Stimulated activated naive CD8-positive, alpha-beta T cell treated with anti-CD3 and anti-CD28 coated beads, Interleukin-15, Interleukin-2, amounts not matched to agents 100 U/mL and 50 U/mL, for 24 hours (primary cell): ENCODE data around the gene RASSF3.
"Not testable (repeated sequence)": the region's sequence is repeated elsewhere in the genome, so short reads cannot be mapped to it uniquely, and the experiment has no call there.

Source experiments
- ATAC-seq: fragments of 150-1000 bp; cut with Tn5 transposase; one replicate; pipeline ENCODE4 v1.10.0; 2021
- DNase-seq: peaks from one replicate; pipeline ENCODE4 v3.0.0; 2021

Gene RASSF3

DNA sequence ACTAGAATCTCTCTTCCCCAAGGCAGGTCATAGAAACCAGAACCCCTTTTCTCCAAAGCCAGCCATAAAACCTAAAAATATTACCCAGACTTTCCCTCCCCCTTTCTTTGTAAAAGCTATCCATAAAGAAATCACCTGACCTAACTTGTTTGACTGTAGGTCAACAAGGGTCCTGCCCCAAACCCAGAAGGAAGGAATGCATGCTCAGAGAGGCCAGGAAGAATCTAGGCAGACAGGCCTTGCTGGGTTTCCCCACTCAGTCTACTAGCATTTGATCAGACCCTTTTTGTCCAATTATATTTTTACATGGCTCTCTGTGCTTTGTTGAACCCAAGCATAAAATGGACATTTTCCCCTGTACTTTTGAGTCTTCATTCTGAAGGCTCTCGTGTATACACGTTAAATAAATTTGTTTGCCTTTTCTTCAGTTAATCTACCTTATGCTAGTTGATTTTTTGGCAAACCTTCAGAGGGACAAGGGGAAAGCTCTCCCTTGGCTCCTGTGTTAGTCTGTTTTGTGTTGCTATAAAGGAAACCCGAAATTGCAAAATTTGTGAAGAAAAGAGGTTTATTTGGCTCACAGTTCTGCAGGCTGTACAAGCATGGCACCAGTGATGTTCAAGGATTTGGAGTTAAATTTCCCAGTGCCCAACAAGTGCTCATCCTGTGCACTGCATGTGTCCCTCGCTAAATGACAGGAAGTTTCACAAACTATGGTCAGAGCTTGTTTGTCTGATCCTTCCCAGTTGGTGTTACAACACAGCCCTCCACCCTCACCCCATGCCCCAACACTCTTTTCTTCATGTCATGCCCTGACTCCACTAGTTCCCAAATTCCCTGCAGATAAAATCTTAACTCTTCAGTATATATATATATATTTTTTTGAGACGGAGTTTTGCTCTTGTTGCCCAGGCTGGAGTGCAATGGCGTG is 14.2 kb upstream of the RASSF3 start:
- ATAC-seq = no peak
- DNase-seq = no peak

DNA sequence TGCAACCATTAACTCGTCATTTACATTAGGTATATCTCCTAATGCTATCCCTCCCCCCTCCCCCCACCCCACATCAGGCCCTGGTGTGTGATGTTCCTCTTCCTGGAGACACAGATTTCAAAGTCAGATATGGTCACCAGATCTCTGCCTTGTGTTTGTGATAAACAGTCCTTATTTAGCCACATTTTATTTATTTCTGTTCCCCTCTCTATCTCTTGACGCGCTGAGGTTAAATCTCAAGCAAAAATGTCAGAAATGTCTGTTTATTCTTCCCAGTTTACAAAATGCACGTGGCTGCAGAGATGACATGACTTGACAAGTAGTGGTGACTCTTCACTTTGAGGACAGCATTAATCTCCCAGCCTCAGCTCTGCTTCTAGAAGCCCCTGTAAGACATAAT is 11.5 kb upstream of the RASSF3 start:
- no peak for DNase-seq
- ATAC-seq = no peak

DNA sequence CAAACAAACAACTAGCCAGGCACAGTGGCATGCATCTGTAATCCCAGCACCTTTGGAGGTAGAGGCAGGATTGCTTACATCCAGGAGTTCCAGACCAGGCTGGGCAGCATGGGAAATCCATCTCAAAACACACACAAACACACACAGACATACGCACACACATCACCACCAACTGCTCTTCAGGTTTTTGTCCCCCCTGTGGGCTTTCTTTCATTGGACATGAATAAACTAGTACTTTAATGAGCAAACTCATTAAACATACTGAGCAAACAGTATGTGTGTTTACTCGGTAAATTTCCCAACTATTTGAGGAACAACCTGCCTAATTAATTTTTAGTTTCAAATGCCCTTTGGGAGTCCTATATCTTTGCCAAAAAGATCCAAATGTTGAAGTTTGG is 10.1 kb upstream of the RASSF3 start:
- no peak for DNase-seq
- ATAC-seq = no peak

DNA sequence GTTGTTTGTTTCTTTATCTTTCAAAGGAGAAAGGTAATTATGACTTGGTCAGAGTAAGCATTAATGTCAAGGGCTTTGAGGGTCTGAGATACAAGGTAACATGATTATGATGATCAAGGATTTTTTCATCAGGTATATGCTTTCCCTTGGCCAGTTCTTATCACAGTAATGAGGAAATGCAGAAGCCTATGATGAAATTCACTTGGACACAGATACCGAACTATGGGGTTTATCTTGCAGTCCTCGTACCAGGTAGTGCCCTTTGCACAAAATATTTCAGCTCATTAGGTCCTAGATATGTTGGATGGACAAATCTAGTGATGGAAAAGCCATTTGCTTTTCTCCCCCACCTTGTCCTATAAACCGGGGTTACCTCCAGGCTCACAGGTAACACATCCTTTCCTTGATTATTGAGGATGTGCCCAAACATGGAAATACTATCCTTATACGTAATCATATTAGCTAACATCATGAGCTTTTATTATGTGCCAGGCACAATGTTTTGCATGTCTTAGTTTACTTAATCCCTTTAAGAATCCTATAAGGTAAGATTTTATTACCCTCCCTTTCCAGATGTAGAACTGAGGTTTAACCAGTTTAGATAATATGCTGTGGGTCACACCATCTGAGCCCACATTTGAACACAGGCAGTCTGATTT is 7.0 kb upstream of the RASSF3 start:
- ATAC-seq = no peak
- no peak for DNase-seq

DNA sequence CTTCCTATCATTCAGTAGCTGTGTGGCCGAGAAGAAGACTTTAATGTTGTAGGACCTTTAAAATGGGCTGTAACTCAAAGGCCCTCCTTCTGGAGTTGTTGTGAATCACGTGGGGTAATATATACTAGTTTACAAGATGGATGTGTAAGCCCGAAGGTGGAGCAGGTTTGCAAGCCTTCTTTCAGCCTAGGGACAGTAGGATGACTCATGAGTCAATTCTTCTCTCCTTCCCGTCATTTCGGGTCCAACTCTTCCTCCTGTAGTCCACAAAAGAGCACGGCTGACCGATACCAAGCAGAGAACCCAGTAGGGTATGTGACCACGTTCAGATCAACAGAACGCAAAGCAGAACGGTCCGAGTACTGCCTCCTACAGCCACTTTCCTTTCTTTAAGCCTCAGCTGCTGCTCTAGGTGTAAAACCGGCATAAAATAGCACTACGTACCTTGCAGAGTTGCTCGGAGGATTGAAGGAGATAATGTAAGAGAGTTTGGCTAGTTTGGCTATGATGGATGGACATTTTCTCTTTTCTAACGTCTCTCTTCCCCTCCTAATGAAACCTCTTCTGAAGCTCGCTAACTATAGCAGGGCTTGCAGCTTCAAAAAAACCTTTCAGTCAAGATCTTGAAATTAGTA is 1.3 kb upstream of the RASSF3 start:
- ATAC-seq = peak; percentile 24
- peak; percentile 32 for DNase-seq

DNA sequence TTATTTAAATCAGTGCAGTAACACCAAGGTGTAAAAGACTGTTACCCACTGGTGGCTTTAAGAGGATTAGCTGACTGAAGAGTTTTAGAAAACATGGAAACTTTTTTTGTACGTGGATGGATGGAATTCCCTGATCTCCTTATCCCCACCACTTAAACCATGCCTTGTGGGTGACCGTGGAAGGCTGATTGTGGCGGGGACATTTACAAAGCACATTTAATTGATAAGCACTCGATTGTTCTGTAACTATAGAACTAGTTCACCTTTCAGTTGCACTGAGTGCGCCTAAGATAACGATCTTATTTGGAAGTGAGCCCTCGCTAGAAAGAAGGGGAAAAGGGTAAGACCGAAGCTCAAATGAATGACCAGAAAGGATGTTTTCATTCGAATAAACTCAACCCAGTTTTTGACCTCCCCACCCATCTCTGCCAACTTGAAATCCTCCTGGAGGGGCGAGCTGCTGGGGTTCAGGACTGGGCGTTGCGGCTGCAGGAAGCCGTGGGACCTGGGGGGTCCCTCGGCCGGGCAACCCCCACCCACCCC is 688 bp upstream of the RASSF3 start:
- ATAC-seq = no peak
- no peak for DNase-seq

DNA sequence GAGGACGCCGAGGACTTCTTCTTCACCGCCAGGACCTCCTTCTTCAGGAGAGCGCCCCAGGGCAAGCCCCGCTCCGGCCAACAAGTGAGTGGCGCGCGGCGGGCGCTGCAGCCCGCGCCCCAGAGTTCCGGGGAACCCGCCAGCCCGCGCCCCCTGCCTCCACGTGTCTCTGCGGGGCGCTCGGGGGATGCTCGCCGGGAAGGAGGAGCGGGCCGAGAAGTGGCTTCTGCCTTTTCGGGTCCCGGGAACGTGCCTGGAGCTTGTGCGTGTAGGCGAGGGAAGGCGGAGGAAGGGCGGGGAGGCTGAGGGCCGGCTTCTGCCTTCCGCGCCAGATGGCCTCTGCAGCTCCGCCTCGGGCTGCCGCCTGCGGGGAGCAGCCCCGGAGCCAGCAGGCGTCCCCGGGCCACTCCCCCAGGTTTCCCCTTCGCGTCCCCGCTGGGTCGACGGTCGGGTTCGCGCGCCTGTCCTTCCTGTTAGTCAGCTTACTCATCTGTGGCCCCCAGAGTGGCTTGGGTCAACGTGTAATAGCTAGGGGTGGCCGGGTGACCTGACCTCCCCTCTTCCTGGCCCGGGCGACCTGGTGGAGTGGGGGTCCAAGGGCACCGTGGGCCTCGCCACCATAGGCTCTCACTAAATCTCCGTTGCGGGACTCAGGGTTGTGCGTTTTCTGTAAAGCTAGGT is 505 bp downstream of the RASSF3 start:
- DNase-seq = peak; percentile 78
- ATAC-seq = peak; percentile 62

DNA sequence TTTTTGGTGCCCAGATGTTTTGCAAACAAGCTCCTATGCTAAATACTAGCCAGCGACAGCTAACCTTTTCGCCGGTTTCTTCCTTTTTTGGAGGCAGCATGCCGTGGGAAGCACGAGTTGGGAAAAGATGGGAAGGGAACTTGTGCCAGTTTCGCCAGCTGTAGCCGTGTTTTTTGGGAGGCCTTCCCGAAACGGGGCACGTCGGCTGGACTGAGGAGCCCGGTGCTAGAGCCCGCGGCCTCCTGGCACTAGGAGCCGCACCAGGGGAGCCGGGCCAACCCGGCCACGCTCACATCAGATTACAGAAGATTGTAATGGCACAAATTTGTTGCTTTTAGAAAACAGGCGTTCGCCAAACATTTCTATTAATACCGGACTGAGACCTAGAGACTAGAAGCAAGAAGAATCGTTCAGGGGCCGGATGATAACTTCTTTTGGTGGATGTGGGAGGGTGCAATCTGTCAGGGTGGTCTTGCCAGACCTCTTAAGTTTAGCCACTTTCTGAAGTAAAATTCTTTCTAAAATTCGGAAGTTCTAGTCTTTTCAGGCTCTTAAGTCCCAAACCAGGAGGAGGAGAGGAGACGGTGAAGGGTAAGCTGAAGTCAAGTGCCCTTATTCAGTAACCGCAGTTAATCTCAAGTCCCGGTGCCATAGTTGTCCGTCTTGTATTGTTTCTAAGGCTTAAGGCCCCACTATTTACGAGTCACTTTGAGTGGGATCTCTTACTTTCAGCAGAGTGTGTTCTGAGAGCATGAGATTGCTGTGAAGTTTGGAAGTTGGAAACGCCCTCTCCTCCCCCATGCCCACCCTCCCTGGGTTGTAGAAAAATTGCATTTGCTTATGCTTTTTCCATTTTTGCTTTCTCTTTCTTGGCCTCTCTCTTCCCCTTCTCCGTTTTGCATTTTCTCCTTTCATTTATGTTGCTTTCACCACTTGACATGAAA is 1.3 kb downstream of the RASSF3 start:
- peak; percentile 29 for DNase-seq

DNA sequence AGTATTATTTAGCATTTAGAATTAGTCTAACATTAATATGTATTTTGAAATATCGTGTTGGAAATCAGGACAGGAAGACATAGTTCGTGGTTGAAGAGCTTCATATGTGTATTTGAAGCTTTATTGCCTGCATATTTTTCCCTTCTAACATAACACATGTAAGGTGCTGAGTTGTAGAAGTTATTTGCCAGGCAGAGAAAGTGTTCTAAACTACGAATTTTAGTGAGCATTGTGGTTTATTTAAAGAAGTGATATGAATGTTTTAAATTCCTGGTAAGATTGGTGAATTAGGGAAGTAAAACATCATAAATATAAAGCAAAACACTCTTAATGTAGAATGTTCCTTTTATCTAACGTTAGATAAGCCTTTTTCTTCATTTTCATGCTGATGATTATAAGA is 2.5 kb downstream of the RASSF3 start:
- DNase-seq = no peak
- ATAC-seq = no peak

More for the DNA sequence above, 1.3 kb downstream of the RASSF3 start:
- no peak for ATAC-seq

DNA sequence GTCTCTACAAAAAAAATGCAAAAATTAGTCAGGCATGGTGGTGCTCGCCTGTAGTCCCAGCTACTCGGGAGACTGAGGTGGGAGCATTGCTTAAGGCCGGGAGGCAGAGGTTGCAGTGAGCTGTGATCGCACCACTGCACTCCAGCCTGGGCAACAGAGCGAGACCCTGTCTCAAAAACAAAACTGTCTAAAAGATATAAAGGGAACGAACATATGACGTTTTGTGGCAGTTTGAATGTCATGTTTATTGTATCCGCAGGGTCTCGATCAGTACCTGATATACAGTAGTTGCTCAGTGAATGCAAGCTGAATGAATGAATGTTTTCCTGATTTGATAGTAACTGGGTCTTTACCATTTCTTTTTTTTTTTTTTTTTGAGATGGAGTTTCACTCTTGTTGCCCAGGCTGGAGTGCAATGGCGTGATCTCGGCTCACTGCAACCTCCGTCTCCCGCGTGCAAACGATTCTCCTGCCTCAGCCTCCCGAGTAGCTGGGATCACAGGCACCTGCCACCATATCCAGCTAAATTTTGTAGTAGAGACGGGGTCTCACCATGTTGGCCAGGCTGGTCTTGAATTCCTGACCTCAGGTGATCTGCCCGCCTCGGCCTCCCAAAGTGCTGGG is 3.6 kb downstream of the RASSF3 start:
- ATAC-seq, DNase-seq: not testable (repeated sequence)

DNA sequence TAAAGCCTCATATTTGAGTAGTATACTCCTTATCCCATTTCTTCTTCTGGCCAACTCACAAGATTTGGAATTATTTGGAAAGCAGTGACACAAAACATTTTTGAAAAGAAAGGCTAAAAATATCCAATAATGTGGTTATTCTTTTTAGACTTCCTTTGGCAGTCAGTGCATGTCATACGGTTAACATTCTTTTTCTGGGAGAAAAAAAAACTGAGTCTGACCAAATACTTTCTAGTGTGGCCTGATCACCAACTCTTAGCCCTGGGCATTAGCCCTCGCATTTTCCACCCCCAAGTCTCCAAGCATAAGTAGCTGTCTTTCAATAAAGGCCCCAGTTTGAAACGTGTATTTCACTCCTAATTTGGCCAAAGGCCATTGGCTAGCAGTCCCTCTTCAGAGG is 5.9 kb downstream of the RASSF3 start:
- no peak for DNase-seq

DNA sequence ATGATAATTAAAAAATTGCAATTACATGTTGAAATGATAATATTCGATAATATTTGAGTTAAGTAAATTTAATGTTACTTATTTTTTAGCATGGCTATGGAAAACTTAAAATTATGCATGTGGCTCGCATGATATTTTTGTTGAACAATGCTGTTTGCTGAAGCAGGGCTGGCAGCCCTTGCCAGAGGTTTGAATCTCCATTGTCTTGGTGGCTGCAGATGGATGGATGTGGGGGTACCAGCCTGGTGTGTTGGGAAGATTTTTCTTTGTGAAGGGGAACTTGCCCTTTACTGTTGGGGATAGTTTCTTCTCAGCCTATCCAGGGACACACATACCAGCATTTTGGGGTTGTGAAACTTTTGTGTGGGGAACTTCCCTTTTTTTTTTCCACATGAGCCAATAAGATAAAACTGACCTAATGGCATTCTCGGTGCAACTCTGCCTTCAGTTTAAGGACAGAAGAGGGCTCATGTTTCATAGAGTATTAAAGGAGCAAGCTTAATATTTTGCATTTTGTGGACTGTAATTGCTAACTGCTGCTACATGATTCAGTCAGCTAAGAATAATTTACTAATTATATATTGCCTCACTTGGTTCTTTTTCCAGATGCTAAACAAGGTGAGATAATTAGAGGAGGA is 8.8 kb downstream of the RASSF3 start:
- DNase-seq (no peak), ATAC-seq (peak; percentile 67)

More for the DNA sequence above, 5.9 kb downstream of the RASSF3 start:
- ATAC-seq = no peak

DNA sequence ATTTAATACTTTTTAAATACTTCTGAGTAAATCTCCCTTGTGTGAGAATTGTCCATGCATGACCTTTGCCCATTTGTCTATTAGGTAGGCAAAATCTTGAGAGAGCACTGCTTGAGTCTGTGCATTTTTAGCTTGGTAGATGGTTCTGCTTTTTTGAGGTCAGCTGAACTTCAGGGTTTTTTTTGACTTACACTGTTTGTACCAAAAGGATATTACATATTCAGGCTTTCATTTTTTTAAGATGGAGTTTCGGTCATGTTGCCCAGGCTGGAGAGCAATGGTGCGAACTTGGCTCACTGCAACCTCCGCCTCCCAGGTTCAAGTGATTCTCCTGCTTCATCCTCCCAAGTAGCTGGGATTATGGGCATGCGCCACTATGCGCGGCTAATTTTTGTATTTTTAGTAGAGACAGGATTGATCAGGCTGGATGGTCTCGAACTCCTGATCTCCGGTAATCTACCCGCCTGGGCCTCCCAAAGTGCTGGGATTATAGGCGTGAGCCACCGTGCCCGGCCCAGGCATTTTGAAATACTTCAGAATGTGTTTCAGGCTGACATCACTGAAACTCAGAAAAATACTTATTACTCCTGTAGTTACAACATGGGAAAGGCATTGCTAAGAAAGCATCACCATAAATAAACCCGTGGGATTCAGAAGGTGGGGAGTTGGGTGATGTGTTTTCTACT is 11.1 kb downstream of the RASSF3 start:
- ATAC-seq = no peak
- DNase-seq = no peak

DNA sequence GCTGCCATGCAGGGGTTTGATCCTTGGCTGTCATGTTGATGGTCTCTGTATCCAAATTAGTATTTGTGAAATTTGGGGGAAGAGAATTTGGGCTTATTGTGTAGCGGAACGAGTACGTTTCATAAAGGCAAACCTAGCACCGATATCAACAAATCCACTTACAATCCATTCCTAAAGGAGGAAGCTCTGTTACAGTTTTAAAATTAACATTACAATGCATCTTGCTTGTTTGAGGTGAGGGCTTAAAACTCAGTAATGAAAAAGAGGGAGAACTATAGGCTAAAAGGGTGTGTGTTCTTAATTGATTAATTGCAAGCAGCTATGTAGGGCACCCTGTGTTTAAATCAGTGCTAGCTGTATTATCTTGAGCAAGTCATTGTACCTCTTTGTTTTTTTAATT is 13.7 kb downstream of the RASSF3 start:
- ATAC-seq = no peak
- DNase-seq = no peak

DNA sequence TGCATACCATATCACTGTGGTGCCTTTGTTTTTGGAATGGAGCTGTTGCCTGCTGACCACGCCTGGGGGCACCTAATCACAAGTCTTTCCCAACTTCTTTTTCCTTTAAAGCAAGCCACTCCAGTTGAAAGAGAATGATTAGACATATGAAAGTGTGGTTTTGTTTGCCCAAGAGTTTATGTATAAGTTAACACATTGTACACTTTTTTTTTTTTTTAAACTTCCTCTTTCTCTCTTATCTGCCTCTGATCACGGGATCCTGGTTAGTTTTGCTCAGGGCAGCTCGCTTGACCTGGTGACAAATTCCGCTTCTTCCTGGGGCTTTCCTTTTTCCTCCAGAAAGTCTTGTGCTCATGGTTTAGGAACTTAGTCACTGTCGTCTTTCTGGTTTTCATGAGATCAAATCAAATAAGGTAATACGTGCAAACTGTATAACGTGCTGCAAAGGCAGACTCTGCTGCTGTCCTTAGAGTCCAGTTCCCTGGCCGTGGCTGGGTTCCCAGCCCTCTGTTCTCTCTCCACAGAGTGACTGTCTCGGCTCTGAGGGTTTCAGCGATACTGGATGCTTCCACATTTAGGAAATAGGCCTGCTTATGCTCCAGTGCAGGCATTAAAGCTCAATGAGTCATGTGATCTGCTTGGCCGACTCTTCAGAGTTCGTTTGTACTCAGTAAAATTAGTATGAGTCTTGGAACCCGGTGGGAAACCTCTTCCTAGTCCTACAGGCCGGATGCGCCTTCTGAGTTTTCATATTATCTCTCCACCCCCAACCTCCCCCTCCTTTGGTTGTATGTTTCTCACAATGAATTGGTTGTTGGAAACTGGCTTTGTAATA is 15.2 kb downstream of the RASSF3 start:
- peak; percentile 86 for ATAC-seq
- DNase-seq = peak; percentile 36

DNA sequence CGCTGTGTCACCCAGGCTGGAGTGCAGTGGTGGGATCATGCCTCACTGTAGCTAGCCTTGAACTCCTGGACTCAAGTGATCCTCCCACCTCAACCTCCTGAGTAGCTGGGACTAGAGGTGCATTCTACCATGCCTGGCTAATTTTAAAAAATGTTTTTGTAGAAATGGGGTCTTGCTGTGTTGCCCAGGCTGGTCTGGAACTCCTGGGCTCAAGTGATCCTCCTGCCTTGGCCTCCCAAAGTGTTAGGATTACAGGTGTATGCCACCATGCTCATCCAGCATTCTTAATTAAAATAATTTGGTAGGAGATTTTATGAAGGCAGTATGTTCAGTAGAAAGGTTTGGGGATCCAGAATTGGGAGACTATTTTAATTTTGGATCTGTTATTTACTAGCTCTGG is 16.3 kb downstream of the RASSF3 start:
- DNase-seq, ATAC-seq: not testable (repeated sequence)

DNA sequence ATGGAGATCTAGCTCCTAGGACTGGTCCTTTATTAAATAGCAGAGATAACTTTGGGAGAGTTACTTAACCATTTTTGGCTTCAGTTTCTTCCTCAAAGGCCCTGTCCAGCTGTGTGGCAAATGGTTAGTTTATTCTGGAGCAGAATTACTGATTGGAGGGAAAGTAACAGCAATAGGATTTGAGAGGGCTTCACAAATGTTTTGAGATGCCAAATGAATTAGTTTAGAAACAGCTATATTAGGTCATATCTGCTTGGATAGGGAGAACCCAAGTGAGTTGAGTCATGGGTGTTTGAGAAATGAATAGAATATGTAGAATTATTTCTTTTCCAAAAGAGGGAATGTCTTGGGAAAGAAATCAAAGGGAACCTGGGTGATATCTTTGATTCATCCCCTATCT is 17.5 kb downstream of the RASSF3 start:
- ATAC-seq (no peak), DNase-seq (no peak)

DNA sequence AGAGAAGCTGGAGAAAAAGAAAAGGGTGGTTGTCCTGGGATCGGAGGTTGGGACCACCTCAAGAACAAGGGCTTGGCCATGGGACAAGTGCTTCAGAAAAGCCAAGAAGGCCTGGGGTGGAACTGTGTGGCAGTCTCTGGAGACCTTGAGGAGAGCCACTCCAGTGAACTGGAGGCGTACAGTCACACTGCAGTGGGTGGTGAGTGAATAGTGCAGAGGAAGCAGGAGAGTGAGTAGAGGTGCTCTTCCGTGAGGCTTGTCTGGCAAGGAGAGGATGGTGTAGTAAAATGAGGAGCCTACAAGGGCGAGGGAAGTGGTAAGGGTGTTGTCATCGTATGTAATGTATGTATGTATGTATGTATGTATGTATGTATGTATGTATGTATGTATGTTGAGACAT is 20.9 kb downstream of the RASSF3 start:
- DNase-seq (no peak), ATAC-seq (peak; percentile 67)
